ENCODE data around the gene ZNF221. TPM values are rescaled to one million over a fixed set of nuclear protein-coding genes. Genes with fewer than 3 reads are reported as not detected.
A peak's percentile ranks its signal among the peaks of the same experiment; 100 is the strongest.

The ZNF221 gene
- total RNA-seq, 1 experiment from 2014 or later, result 6.2 TPM

DNA sequence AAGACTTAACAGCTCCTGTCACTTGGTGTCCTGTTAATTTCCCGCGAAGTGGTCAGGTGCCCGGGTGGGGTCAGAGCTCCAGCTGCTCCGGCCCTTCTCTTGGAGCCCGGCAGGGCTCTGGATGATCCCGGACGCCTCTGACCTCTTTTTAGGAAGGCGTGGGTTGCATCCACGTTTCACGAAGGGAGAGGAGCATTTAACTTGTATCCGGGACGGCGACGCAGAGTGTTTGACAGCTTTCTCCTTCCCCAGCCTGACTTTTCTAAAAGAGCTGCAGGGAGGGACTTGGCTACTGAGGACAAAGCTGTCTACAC is 33.6 kb downstream of the ZNF221 start:
- TF ChIP-seq, protein P1, sequence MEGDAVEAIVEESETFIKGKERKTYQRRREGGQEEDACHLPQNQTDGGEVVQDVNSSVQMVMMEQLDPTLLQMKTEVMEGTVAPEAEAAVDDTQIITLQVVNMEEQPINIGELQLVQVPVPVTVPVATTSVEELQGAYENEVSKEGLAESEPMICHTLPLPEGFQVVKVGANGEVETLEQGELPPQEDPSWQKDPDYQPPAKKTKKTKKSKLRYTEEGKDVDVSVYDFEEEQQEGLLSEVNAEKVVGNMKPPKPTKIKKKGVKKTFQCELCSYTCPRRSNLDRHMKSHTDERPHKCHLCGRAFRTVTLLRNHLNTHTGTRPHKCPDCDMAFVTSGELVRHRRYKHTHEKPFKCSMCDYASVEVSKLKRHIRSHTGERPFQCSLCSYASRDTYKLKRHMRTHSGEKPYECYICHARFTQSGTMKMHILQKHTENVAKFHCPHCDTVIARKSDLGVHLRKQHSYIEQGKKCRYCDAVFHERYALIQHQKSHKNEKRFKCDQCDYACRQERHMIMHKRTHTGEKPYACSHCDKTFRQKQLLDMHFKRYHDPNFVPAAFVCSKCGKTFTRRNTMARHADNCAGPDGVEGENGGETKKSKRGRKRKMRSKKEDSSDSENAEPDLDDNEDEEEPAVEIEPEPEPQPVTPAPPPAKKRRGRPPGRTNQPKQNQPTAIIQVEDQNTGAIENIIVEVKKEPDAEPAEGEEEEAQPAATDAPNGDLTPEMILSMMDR (IDR thresholded peaks at IDR 0.05; ENCODE audit: insufficient read depth in 1 of 2, low read depth in 1 of 2, low read length in 1 of 2, severe bottlenecking in 1 of 2, unreplicated experiment in 1 of 2), result no peak
- H3K9me3 Mint-ChIP-seq (ENCODE audit: unreplicated experiment), result no peaks in the 10 kb centered on the region
- intact Hi-C loops (cut with micrococcal nuclease; ENCODE audit: unreplicated experiment), result loop anchor here (1.0 to 10.0 kb wide), 7 partner anchors 18 to 180 kb away; partner anchors contain the start of genes ZNF221, ZNF225, ZNF226 and ZNF230
- TSS peak; percentile 67 for BruUV-seq (replicated peaks)
- peak overlapping the region; percentile 99 for H3K4me3 Mint-ChIP-seq (ENCODE audit: unreplicated experiment)
- CTCF ChIA-PET, result no interaction called here
- no peaks in the 10 kb centered on the region for H3K27me3 ChIP-seq (replicated peaks; ENCODE audit: control insufficient read depth, insufficient read depth, low read length)
- POLR2A ChIA-PET, result interaction anchor here (0.5 to 0.7 kb wide), 2 partner anchors 19 to 33 kb away, joined by 3 read pairs; partner anchors contain the start of gene ZNF221
- H3K36me3 ChIP-seq (ENCODE audit: control insufficient read depth, insufficient read depth, low read length), result no peaks in the 10 kb centered on the region; the same call in 1 of the 2 replicates
- DNase-seq, result no peak
- H3K27me3 Mint-ChIP-seq (ENCODE audit: insufficient read depth, unreplicated experiment), result no peaks in the 10 kb centered on the region
- no peaks in the 10 kb centered on the region for H3K9me3 ChIP-seq
- peaks cover 3% of the 10 kb centered on the region for H3K36me3 Mint-ChIP-seq (ENCODE audit: insufficient read depth, unreplicated experiment)
- H3K27ac Mint-ChIP-seq (ENCODE audit: unreplicated experiment), result peak overlapping the region; percentile 95
- H3K4me1 ChIP-seq, result no peaks in the 10 kb centered on the region
- peak overlapping the region; percentile 98 for H3K4me3 ChIP-seq (ENCODE audit: low read depth, low read length)
- no peaks in the 10 kb centered on the region for H3K4me1 Mint-ChIP-seq (ENCODE audit: low read depth, unreplicated experiment)

DNA sequence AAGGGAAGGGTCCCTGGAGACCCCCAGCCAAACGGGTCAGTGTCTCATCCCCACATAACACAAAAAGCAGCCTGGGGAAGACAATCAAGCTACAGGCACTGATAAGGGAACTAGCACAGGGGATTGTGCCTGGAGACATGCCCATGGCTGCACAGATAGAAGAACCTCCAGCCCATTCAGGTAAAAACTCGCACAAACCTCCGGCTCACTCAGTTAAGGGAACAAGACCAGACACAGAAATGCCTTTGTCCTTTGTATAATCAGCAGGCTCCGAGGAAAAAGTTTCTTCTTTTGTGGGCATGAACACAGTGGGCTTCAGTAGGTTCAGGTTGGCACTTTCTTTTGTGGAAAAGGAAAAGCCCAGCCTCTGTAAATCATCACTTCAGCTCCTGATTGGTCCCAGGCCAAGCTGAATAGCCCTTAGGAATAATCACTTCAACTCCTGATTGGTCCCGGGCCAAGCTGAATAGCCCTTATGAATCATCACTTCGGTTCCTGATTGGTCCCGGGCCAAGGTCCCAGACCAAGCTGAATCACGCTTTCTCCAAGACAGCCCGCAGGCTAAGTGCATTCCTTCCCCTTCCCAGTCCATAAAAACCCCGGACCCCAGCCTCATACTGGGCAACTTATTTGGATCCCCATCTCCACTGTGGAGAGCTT is 46.7 kb downstream of the ZNF221 start:
- no peaks in the 10 kb centered on the region for H3K9me3 ChIP-seq
- H3K36me3 ChIP-seq (ENCODE audit: control insufficient read depth, insufficient read depth, low read length), result no peaks in the 10 kb centered on the region; the same call in 1 of the 2 replicates
- H3K4me1 ChIP-seq, result no peaks in the 10 kb centered on the region
- Mint-ChIP-seq H3K4me1 (ENCODE audit: low read depth, unreplicated experiment) (peaks cover 8% of the 10 kb centered on the region), H3K36me3 (ENCODE audit: insufficient read depth, unreplicated experiment) (peaks cover 13% of the 10 kb centered on the region), H3K9me3 (ENCODE audit: unreplicated experiment) (peaks cover 10% of the 10 kb centered on the region), H3K27ac (ENCODE audit: unreplicated experiment) (no peak overlapping the region), H3K27me3 (ENCODE audit: insufficient read depth, unreplicated experiment) (no peaks in the 10 kb centered on the region), H3K4me3 (ENCODE audit: unreplicated experiment) (no peak overlapping the region)
- intact Hi-C loops (cut with micrococcal nuclease; ENCODE audit: unreplicated experiment), result no loop called here
- H3K27me3 ChIP-seq (replicated peaks; ENCODE audit: control insufficient read depth, insufficient read depth, low read length), result no peaks in the 10 kb centered on the region
- CTCF ChIA-PET, result interaction anchor here (0.6 kb wide), 1 partner anchor 92 kb away, joined by 3 read pairs; no protein-coding TSS in a partner anchor
- DNase-seq, result no peak
- H3K4me3 ChIP-seq (ENCODE audit: low read depth, low read length), result no peak overlapping the region
- POLR2A ChIA-PET, result no interaction called here
- no TSS peak for BruUV-seq (replicated peaks)
- TF ChIP-seq, protein P1 (IDR thresholded peaks at IDR 0.05; ENCODE audit: insufficient read depth in 1 of 2, low read depth in 1 of 2, low read length in 1 of 2, severe bottlenecking in 1 of 2, unreplicated experiment in 1 of 2), result no peak

DNA sequence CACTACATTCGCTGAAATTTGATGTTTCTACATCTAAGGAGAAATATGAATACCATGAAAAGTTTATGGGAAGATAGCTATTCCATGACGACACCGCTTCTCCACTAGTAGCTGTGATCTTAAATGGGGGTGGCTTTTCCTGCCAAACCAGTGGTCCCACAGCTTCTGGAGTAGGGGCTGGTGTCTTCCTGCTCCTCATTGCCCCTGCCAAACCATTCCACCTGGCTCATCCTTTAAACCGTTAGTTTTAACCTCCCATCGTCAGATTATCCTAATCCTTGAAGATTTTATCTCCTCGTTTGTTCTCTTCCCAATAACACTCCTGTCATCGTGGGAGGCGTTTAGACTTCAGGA is 51.2 kb downstream of the ZNF221 start:
- no peaks in the 10 kb centered on the region for H3K27me3 ChIP-seq (replicated peaks; ENCODE audit: control insufficient read depth, insufficient read depth, low read length)
- BruUV-seq (replicated peaks), result TSS peak; percentile 85
- Mint-ChIP-seq H3K4me3 (ENCODE audit: unreplicated experiment) (peak overlapping the region; percentile 89), H3K36me3 (ENCODE audit: insufficient read depth, unreplicated experiment) (peaks cover 16% of the 10 kb centered on the region), H3K27ac (ENCODE audit: unreplicated experiment) (peak overlapping the region; percentile 91), H3K27me3 (ENCODE audit: insufficient read depth, unreplicated experiment) (no peaks in the 10 kb centered on the region), H3K4me1 (ENCODE audit: low read depth, unreplicated experiment) (peaks cover 15% of the 10 kb centered on the region), H3K9me3 (ENCODE audit: unreplicated experiment) (peaks cover 18% of the 10 kb centered on the region)
- intact Hi-C loops (cut with micrococcal nuclease; ENCODE audit: unreplicated experiment), result loop anchor here (1.0 to 2.0 kb wide), 5 partner anchors 18 to 70 kb away; partner anchors contain the start of genes ZNF155, ZNF221, ZNF284 and ZNF45
- POLR2A ChIA-PET, result no interaction called here
- H3K4me1 ChIP-seq, result no peaks in the 10 kb centered on the region; the same call in 1 of the 2 replicates
- TF ChIP-seq, protein P1 (IDR thresholded peaks at IDR 0.05; ENCODE audit: insufficient read depth in 1 of 2, low read depth in 1 of 2, low read length in 1 of 2, severe bottlenecking in 1 of 2, unreplicated experiment in 1 of 2), result no peak
- peak in 1 of 2 experiments; percentile 3 for DNase-seq
- peak overlapping the region; percentile 50 for H3K4me3 ChIP-seq (ENCODE audit: low read depth, low read length)
- CTCF ChIA-PET, result no interaction called here
- no peaks in the 10 kb centered on the region; the same call in 1 of the 2 replicates for H3K9me3 ChIP-seq
- H3K36me3 ChIP-seq (ENCODE audit: control insufficient read depth, insufficient read depth, low read length), result no peaks in the 10 kb centered on the region
